Measurements from ENCODE around the gene GDPD3.

Gene GDPD3

DNA sequence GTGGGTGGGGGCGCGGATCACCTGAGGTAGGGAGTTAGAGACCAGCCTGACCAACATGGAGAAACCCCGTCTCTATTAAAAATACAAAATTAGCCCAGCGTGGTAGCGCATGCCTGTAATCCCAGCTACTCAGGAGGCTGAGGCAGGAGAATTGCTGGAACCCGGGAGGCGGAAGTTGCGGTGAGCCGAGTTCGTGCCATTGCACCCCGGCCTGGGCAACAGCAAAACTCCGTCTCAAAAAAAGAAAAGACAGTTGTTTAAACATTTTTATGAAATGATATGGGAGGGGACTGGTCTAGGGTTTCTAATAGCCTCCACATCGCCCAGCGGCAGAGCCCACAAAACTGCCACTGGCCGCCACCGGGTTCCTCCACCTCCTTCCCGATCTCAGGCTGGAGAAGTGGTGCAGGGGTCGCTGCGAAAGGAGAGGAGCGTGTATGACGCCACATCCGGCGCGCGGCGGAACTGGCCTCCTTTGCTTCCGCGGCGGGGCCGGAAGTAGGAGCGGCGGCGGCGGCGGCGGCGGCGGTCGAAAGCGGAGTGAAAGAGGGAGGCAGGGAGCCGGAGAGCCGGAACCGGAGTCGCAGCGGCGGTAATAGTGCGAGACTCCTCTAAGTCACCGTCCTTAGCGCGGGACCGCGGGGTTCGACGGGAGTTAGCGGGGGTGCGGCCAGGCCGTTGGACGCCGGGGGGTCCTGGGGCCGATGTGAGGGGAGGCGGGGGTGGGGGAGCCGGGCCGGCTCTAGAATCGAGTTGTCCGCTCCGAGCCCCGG, 37.6 kb downstream of the GDPD3 start, which contains the start of gene PPP4C:
PPP4C (plus strand) TSS at position 492 of the 773 bp plus-strand sequence. CDS start 384 bp downstream, outside the sequence.
- peak; percentile 81 to 84 for DNase-seq

DNA sequence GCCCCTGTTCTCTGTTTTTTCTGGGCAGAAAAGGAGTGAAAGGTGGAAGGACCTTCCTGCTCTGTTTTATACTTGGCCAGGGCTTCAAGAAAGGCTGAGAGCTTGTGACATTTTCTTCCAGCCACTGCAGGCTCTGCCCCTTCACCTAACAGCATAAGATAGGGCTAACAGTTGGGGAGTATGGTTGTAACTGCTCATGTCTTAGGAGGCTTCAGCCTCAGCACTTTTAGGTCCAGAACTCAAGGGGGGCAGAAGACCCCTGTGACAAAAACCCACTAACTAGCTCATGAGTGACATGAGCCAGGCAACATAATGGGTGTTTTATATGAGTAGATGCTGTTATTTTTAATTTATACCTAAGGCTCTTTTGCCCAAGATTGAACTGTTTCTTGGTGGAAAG, 42.8 kb downstream of the GDPD3 start:
- no peak for DNase-seq

DNA sequence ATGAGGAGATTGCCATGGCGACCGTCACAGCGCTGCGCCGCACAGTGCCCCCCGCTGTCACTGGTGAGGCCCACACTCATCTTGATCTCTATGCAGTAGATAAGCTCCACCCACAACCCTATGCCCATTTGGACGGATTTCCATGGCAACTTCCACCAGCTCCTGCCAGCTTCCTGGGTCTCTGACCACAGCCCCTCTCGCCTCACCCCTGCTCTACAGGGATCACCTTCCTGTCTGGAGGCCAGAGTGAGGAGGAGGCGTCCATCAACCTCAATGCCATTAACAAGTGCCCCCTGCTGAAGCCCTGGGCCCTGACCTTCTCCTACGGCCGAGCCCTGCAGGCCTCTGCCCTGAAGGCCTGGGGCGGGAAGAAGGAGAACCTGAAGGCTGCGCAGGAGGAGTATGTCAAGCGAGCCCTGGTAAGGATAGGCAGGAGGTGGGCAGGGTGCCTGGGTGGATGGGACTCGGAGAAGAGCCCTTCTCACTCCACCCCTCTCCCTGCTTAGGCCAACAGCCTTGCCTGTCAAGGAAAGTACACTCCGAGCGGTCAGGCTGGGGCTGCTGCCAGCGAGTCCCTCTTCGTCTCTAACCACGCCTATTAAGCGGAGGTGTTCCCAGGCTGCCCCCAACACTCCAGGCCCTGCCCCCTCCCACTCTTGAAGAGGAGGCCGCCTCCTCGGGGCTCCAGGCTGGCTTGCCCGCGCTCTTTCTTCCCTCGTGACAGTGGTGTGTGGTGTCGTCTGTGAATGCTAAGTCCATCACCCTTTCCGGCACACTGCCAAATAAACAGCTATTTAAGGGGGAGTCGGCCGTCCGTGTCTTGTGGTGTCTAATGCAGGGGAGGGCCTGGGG, 43.5 kb downstream of the GDPD3 start:
- DNase-seq, result no peak

DNA sequence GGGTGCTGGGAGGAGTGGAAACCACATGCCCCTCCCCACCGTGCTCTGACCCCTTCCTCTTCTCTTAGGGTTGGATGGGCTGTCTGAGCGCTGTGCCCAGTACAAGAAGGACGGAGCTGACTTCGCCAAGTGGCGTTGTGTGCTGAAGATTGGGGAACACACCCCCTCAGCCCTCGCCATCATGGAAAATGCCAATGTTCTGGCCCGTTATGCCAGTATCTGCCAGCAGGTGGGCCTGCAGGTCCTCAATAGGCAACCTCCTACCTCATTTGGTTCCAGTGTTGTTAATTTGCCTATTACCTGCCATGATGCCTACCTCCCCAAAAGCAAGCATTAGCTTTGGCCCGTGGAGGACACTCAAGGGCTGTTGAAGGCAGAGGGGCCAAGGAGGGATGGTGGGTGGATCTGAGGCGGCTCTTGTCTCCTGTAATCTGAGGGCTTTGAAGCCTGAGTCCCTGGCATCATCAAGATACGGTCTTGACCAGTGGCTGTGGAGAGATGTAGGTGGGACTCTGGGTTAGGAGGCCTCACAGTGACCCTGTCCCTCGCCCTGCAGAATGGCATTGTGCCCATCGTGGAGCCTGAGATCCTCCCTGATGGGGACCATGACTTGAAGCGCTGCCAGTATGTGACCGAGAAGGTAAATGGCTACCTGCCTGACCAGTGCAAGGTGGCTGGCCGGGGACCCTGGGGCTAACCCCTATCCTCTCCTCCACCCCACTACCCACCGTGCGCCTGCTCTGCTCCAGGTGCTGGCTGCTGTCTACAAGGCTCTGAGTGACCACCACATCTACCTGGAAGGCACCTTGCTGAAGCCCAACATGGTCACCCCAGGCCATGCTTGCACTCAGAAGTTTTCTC, 44.4 kb downstream of the GDPD3 start:
- DNase-seq, result peak; percentile 56 to 70

DNA sequence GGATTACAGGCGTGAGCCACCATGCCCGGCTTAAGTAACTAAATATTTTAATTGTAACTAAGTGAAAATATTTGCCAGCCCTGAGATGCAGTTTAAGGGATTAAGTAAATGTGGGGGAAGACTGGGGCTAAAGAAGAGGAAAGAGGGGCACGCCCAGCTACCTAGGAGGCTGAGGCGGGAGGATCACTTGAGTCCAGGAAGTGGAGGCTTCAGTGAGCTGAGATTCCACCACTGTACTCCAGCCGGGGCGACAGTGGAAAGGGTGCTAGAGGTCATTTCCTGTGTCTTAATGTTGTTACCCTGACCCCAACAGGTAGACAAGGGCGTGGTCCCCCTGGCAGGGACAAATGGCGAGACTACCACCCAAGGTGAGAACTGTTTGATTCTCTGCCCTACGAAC, 45.0 kb downstream of the GDPD3 start:
- DNase-seq, result no peak

DNA sequence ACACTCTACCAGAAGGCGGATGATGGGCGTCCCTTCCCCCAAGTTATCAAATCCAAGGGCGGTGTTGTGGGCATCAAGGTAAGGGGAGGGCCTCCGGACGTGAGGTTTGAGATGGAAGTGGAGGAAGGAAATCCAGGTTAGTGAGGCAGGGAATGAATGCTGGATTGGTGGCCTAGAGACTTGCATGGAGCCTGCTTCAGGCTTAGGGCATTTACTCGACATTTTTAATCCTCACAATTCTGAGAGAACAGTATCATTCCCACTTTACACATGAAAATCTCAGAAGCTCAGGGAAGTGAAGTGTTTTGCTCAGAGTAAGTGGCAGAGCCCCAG, 45.8 kb downstream of the GDPD3 start:
- DNase-seq, result no peak

DNA sequence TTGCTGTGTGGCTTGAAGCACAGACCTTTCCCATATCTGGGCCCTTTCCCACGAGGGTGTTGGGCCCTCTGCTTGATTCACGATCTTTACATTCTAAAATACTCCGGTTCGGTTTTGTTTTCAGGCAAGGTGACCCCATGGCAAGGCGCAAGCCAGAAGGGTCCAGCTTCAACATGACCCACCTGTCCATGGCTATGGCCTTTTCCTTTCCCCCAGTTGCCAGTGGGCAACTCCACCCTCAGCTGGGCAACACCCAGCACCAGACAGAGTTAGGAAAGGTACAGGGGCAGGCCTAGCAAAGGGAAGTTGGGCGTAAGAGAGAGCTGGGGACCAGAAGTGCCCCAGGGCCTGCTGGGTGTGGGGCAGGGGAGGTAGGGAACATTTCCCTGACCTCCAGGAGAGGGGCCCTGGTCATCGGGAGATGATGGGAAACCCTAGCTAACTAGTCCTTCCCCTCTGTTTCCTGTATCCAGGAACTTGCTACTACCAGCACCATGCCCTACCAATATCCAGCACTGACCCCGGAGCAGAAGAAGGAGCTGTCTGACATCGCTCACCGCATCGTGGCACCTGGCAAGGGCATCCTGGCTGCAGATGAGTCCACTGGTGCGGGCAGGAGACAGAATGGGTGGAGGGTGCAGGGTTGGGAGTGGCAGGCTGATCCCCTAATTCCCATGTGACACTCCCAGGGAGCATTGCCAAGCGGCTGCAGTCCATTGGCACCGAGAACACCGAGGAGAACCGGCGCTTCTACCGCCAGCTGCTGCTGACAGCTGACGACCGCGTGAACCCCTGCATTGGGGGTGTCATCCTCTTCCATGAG, 46.4 kb downstream of the GDPD3 start:
- no peak for DNase-seq

DNA sequence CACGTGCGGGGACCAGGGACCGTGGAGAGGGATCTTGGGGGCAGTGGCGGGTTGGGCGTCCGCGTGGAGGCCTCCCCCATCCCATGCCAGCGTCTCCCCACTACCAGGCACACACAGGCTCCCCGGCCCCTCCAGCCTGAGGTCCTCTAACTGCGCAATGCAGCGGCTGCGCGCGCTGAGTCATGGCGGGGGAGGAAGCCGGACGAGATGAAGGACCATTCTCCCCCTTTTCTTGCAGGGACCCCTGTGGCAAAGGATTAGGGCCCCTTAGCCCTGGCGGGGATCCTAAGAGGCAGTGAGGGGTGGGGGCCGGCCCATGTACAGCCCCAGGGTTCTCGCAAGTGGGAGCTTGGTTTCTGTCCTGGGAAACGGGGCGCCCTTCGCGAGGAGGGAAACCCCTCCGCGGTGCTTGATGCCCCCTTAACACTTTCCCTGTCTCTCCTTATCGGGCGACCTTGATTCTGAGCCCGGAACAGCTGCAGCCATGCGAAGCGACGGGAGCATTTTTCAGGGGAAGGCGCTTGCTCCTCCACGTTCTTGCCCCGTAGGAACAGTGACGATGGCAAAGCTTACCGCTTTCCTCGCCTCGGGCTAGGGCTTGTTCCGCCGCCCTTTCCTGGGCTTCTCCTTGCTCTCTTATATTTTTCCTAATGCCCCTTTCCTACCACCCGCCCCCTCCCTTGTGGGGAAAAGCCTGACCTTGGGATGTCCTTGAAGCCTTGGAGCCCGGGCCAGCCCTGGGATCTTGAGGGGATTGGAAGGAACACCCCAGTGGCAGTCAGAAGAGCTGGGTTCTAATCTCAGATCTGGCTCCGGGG, 47.2 kb downstream of the GDPD3 start:
- DNase-seq, result no peak

DNA sequence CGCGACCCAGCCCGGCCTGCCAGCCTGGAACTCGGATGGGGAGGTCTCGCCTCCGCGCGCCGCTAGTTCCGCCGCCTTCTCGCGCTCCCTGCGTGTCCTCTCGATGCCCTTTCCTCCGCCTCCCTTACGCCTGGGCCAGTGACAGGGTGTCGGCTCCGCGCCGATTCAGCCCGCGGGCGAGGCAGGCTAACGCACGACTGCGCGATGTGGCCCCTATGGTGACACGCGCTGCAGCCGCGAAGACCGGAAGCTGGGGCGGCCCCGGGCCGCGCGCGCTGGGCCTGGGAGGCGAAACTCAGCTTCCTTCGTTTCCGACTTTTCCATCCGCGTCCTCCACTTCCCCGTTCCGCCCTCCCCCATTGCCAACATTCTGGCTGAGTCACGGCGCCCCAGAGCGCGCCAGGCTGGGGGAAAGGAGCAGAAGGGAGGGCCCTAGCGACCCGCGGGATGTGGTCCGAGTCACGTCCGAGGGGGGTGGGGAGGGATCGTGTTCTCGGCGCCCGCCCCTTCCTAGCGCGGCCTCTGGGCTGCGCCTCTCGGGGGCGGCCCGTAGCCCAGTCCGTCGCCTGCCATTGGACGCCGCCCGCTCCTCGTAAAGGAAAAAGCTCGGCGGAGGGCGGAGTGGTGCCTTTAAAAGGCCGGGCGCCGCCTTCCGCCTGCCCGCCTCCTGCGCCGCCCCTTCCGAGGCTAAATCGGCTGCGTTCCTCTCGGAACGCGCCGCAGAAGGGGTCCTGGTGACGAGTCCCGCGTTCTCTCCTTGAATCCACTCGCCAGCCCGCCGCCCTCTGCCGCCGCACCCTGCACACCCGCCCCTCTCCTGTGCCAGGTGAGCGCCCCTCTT, 48.0 kb downstream of the GDPD3 start, which contains the start of gene ALDOA:
ALDOA (plus strand) TSS at position 659 of the 841 bp plus-strand sequence. CDS start 1,138 bp downstream, outside the sequence.
- peak; percentile 93 to 97 for DNase-seq

DNA sequence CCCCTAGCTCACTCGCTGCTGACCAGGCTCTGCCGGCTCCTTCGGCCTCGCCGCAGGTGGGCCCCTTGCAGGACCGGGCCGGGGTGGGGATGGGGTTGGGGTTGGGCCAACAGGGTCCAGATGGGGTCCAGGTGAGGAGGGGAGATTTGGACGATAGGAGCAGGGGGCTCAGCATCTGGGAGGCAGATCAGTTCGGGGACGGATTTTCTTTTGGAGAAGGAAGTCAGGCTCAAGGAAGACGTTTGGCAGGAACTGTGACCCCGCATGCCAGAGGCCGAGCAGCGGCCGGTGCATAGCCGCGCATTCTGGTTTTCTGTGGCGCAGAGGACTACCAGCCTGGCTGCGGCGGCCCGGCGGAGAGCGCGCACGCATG, 48.6 kb downstream of the GDPD3 start:
- no peak for DNase-seq

DNA sequence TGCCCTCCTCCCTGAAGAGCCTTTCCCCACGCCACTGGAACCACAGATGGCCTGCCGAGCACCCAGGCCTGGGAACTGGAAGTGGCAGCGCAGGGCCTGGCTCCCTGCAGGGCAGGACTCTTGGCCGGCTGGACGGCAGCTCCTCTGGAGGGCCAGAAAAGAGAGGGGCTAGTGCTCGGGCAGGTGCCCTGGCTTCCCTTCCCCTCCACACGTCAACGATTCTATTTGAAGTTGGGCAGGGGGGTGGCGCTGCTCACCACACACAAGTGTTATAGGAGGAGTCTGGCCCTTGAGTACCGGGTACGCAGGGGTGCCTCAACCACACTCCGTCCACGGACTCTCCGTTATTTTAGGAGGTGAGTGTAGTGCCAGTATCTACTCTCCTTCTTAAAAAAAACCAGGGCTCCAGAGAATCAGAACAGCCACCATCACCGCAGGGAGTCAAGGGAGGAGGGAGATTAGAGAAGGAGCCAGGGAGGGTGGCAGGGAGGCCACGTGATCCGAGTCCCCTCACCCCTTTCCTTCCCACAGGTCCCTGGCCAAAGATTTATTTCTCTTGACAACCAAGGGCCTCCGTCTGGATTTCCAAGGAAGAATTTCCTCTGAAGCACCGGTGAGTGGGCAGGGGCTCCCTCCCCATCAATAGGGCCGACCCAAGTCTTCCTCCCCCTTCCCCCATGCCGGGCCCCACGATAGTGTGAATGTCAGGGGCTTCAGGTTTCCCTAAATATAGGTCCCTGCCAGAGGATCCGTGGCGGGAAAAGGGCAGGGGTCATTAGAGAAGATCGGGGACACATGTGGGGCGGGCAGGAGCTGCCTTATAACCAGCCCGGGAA, 49.2 kb downstream of the GDPD3 start:
- peak; percentile 68 to 72 for DNase-seq

DNA sequence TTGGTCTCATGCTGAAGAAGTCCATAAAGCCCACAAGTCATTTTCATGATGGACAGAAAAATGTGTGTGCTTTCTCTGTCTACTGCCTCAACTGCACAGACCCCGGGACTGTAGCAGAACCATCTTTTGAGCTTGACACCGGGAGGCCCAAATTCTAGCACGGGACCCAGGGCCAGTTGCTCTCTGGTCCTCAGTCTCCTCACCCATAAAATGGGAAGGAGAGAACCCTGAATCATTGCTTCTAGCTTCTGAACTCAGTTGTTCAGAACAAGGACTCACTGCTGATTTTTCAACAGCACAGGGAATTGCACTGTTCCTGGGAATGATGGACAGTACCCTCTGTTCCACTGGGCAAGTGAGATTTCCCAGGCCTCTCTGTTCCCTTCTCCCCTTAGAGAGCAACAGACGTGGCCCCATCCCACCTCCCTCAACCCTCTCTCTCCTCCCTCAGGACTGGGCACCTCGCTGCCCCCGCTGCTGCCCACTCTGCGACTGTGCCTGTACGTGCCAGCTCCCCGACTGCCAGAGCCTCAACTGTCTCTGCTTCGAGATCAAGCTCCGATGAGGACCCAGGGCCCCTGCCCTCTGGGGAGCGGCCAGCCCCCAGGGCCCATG, 50.0 kb downstream of the GDPD3 start:
- no peak for DNase-seq

DNA sequence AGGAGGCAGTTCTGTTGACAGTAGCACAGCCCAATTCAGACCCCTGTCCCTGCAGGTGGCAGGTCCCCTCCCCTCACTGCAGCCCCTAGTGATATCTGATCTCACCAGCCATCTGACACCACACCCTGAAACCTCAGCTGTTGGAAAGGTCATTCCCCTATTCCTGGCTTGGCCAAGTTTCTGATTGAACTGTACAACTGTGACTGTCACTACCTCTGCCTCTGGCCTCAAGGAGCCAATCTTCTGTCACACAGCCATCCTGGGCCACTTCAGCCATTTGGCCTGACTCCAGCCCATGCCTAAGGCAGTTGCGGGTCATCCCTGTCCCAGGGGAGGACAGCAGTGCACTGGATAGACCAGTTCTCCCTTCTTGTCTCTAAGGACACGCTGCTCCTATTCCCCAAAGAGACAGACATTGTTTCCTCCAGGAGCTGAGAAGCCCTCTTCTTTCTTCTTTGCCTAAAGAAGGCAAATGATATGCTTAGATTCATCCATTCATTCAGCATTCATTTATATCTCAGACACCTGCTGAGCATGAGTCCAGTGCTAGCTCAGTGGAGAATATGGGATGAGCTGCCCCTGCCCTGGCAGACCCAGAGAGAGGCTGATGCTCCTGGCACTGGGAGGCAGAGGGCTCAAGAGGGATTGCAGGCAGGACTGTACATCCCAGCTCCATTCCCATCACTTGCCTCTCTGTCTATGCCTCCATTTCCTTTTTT, 52.3 kb downstream of the GDPD3 start:
- no peak for DNase-seq

DNA sequence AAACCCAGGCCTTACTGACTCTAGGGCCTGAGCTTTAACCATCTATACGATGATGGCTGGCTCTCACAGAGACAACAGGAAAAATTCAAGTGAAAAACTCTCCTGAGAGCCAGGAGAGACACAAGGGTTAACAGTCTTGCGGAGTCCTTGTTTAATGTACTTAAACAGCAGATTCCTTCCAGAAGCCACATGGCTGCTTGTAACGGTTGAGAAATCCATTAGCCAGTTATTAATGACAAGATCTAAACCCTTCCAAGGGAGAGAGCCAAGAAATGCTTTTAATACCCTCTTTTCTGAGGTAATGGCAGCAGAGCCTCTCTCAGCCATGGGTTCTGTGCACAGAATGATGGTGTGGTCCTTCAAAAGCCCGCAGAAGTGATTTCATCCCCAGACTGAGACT, 53.0 kb downstream of the GDPD3 start:
- no peak for DNase-seq

DNA sequence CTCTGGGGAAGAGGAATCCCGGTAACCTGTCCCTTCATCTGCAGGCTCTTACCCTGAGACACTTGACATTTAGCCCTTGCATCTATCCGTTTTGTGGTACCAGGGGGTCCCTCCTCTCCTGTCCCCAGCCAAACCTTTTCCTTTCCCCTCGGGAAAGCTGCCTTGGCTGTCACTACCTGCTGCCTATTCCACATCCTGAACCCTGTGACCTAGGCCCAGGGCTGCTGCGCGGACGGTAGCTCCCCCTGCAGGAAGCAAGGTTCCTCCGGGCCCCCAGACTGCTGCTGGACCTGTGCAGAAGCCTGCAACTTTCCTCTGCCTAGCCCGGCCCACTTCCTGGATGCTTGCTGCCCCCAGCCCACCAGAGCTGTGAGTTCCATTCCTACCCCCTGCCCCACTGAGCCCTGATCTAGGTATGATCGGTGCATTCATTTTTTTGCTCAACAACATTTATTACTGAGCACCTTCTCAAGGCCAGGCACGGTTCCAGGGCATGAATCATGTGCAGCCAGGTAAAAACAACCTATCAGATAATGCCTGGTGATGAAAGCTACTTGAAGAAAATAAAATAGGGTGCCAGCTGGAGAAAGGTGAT, 58.3 kb downstream of the GDPD3 start:
- DNase-seq, result peak in 1 of 2 donors; percentile 49

Measured in activated CD4-positive, alpha-beta T cell treated with anti-CD3 and anti-CD28 coated beads for 4 hours (primary cell).